LNCaP clone FGC (cell line): ENCODE results near the gene DTNBP1.

Experiments
- DNase-seq: peaks from one replicate; pipeline ENCODE4 v3.0.0-alpha.2; 2011; ENCODE audit warnings: low read depth
- H3K4me3 ChIP-seq: 2 replicates; pipeline ENCODE4 v1.5.1; 2011; ENCODE audit warnings: mild to moderate bottlenecking, low read depth, low read length, control low read depth
- CTCF ChIP-seq: IDR thresholded peaks from 2 replicates; pipeline ENCODE4 v1.5.1; 2012; ENCODE audit warnings: mild to moderate bottlenecking; ENCODE audit not compliant: control insufficient read depth, insufficient read depth; ENCODE audit errors: extremely low read depth

DTNBP1 gene

GRCh38 chr6:15519681-15520080 is 143.1 kb downstream of the DTNBP1 start:
- DNase-seq = no peak
- TF ChIP-seq CTCF = no peak
- H3K4me3 ChIP-seq = no peak overlapping the region

GRCh38 chr6:15518878-15519277 is 143.9 kb downstream of the DTNBP1 start:
- H3K4me3 ChIP-seq = no peak overlapping the region
- DNase-seq = no peak
- TF ChIP-seq CTCF = no peak

GRCh38 chr6:15518057-15518456 is 144.8 kb downstream of the DTNBP1 start:
- DNase-seq = no peak
- TF ChIP-seq CTCF = no peak
- H3K4me3 ChIP-seq = no peak overlapping the region

GRCh38 chr6:15517600-15517999 is 145.2 kb downstream of the DTNBP1 start:
- no peak overlapping the region for H3K4me3 ChIP-seq
- no peak for TF ChIP-seq CTCF
- no peak for DNase-seq

- no peak overlapping the region for H3K4me3 ChIP-seq
- DNase-seq = no peak
- TF ChIP-seq CTCF = no peak
Measured at GRCh38 chr6:15516923-15517560, 145.8 kb downstream of the DTNBP1 start.

- no peak for DNase-seq
- TF ChIP-seq CTCF = no peak
- no peak overlapping the region for H3K4me3 ChIP-seq
Measured at GRCh38 chr6:15516378-15516777, 146.4 kb downstream of the DTNBP1 start.
